Suprapubic skin (tissue), 4 donors: ENCODE data around the gene RERE.

Experiments
- EP300 ChIP-seq: sonication (generic); formaldehyde crosslinking; IDR thresholded peaks from one replicate; pipeline ENCODE4 v1.6.1; 2017; ENCODE audit warnings: antibody characterized with exemption
- POLR2A ChIP-seq, 2 donors: fragments of 450-650 bp; IDR thresholded peaks; one replicate each; pipeline ENCODE4 v1.6.1; 2017; ENCODE audit warnings: antibody characterized with exemption in 2 of 2, mild to moderate bottlenecking in 2 of 2, moderate library complexity in 2 of 2
- POLR2AphosphoS5 ChIP-seq, 3 donors: sonication (generic); formaldehyde crosslinking; IDR thresholded peaks; one replicate each; pipeline ENCODE4 v1.6.1; 2017; ENCODE audit warnings: antibody characterized with exemption in 3 of 3
- TF ChIP-seq, protein P1 (sequence below), 2 donors: fragments of 200-600 bp in 1 of 2; fragments of 450-650 bp in 1 of 2; sonication (generic) in 1 of 2; IDR thresholded peaks; one replicate each; pipeline ENCODE4 v1.5.1; 2016 to 2019; ENCODE audit warnings: antibody characterized with exemption in 2 of 2, mild to moderate bottlenecking in 1 of 2, moderate library complexity in 1 of 2

DNA sequence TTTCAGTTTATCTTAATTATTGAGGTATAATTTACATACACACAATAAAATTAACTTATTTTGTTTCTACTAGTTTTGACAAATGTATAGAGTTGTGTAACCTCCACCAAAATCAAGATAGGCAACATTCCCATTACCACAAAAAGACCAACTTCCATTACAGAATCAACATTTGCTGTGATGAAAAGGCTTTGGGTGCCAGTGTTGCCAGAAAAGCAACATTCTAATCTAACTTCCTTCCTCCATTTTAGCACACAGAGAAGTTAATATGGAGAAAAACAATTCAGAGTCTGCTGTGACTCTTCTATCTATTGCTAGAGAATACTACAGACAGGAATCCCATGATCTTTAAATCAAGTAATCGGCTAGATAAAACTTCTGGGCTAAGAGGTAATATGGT lies 245.3 kb downstream of the RERE start:
- no peak for TF ChIP-seq POLR2A (IDR thresholded peaks at IDR 0.05)
- TF ChIP-seq, protein P1, sequence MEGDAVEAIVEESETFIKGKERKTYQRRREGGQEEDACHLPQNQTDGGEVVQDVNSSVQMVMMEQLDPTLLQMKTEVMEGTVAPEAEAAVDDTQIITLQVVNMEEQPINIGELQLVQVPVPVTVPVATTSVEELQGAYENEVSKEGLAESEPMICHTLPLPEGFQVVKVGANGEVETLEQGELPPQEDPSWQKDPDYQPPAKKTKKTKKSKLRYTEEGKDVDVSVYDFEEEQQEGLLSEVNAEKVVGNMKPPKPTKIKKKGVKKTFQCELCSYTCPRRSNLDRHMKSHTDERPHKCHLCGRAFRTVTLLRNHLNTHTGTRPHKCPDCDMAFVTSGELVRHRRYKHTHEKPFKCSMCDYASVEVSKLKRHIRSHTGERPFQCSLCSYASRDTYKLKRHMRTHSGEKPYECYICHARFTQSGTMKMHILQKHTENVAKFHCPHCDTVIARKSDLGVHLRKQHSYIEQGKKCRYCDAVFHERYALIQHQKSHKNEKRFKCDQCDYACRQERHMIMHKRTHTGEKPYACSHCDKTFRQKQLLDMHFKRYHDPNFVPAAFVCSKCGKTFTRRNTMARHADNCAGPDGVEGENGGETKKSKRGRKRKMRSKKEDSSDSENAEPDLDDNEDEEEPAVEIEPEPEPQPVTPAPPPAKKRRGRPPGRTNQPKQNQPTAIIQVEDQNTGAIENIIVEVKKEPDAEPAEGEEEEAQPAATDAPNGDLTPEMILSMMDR (IDR thresholded peaks at IDR 0.05) = no peak
- TF ChIP-seq POLR2AphosphoS5 (IDR thresholded peaks at IDR 0.05) = no peak
- no peak for TF ChIP-seq EP300
